ENCODE data around the gene KCND3. TPM values are rescaled to one million over a fixed set of nuclear protein-coding genes. Genes with fewer than 3 reads are reported as not detected.

KCND3 gene
- total and polyA plus RNA-seq, 4 donors: 1.0 to 27.1 (median 6.1) TPM

DNA sequence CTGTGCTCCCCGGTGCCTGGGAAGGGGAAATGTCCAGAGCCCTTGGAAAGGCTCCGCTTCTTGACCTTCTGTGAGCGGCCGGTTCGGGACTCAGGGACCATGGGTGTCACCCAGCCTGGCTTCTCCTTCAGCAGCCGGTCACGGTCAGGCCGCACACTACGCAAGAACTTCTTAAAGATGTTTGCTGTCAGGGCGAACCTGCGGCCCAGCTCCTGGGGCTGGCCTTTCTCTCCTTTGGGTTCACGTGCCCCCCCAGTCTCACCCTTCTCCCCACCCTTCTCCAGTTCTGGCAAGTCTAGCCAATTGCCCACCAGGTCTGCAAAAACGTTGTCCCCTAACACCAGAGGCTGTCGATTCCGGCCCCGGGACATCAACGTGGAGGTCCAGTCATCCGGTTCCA lies 262.4 kb downstream of the KCND3 start:
- no peak for TF ChIP-seq YY1 (IDR thresholded peaks at IDR 0.05)
- TF ChIP-seq FOXA2 (IDR thresholded peaks at IDR 0.05): no peak
- no peak for TF ChIP-seq SP1 (IDR thresholded peaks at IDR 0.05)
- no peak for TF ChIP-seq HNF4A (conservative IDR thresholded peaks at IDR 0.05)
- TF ChIP-seq, protein P1, sequence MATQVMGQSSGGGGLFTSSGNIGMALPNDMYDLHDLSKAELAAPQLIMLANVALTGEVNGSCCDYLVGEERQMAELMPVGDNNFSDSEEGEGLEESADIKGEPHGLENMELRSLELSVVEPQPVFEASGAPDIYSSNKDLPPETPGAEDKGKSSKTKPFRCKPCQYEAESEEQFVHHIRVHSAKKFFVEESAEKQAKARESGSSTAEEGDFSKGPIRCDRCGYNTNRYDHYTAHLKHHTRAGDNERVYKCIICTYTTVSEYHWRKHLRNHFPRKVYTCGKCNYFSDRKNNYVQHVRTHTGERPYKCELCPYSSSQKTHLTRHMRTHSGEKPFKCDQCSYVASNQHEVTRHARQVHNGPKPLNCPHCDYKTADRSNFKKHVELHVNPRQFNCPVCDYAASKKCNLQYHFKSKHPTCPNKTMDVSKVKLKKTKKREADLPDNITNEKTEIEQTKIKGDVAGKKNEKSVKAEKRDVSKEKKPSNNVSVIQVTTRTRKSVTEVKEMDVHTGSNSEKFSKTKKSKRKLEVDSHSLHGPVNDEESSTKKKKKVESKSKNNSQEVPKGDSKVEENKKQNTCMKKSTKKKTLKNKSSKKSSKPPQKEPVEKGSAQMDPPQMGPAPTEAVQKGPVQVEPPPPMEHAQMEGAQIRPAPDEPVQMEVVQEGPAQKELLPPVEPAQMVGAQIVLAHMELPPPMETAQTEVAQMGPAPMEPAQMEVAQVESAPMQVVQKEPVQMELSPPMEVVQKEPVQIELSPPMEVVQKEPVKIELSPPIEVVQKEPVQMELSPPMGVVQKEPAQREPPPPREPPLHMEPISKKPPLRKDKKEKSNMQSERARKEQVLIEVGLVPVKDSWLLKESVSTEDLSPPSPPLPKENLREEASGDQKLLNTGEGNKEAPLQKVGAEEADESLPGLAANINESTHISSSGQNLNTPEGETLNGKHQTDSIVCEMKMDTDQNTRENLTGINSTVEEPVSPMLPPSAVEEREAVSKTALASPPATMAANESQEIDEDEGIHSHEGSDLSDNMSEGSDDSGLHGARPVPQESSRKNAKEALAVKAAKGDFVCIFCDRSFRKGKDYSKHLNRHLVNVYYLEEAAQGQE (IDR thresholded peaks at IDR 0.05): no peak
- TF ChIP-seq, protein P2, sequence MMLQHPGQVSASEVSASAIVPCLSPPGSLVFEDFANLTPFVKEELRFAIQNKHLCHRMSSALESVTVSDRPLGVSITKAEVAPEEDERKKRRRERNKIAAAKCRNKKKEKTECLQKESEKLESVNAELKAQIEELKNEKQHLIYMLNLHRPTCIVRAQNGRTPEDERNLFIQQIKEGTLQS (IDR thresholded peaks at IDR 0.05): no peak
- TF ChIP-seq RXRA (IDR thresholded peaks at IDR 0.05): no peak
- TF ChIP-seq JUND (IDR thresholded peaks at IDR 0.05): no peak
- TF ChIP-seq TAF1 (conservative IDR thresholded peaks at IDR 0.05): no peak
- TF ChIP-seq, protein P3, sequence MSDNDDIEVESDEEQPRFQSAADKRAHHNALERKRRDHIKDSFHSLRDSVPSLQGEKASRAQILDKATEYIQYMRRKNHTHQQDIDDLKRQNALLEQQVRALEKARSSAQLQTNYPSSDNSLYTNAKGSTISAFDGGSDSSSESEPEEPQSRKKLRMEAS (IDR thresholded peaks at IDR 0.05): no peak
- TF ChIP-seq, protein P4, sequence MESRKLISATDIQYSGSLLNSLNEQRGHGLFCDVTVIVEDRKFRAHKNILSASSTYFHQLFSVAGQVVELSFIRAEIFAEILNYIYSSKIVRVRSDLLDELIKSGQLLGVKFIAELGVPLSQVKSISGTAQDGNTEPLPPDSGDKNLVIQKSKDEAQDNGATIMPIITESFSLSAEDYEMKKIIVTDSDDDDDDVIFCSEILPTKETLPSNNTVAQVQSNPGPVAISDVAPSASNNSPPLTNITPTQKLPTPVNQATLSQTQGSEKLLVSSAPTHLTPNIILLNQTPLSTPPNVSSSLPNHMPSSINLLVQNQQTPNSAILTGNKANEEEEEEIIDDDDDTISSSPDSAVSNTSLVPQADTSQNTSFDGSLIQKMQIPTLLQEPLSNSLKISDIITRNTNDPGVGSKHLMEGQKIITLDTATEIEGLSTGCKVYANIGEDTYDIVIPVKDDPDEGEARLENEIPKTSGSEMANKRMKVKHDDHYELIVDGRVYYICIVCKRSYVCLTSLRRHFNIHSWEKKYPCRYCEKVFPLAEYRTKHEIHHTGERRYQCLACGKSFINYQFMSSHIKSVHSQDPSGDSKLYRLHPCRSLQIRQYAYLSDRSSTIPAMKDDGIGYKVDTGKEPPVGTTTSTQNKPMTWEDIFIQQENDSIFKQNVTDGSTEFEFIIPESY (IDR thresholded peaks at IDR 0.05): no peak
- TF ChIP-seq, protein P5, sequence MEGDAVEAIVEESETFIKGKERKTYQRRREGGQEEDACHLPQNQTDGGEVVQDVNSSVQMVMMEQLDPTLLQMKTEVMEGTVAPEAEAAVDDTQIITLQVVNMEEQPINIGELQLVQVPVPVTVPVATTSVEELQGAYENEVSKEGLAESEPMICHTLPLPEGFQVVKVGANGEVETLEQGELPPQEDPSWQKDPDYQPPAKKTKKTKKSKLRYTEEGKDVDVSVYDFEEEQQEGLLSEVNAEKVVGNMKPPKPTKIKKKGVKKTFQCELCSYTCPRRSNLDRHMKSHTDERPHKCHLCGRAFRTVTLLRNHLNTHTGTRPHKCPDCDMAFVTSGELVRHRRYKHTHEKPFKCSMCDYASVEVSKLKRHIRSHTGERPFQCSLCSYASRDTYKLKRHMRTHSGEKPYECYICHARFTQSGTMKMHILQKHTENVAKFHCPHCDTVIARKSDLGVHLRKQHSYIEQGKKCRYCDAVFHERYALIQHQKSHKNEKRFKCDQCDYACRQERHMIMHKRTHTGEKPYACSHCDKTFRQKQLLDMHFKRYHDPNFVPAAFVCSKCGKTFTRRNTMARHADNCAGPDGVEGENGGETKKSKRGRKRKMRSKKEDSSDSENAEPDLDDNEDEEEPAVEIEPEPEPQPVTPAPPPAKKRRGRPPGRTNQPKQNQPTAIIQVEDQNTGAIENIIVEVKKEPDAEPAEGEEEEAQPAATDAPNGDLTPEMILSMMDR (IDR thresholded peaks at IDR 0.05; ENCODE audit: low read depth, low read length, missing input control): no peak
- TF ChIP-seq RAD21 (IDR thresholded peaks at IDR 0.05): no peak
- no peak for TF ChIP-seq HNF4G (IDR thresholded peaks at IDR 0.05)
- no peak for TF ChIP-seq EGR1 (IDR thresholded peaks at IDR 0.05; ENCODE audit: low read depth in 2 of 2)
- no peak for TF ChIP-seq NR2F2 (IDR thresholded peaks at IDR 0.05)
- TF ChIP-seq GABPA (IDR thresholded peaks at IDR 0.05 in 1 of 2, conservative IDR thresholded peaks at IDR 0.05 in 1 of 2): no peak
- TF ChIP-seq FOXA1 (IDR thresholded peaks at IDR 0.05): no peak
- no peaks in the 10 kb centered on the region for H3K9me3 ChIP-seq (ENCODE audit: control insufficient read depth in 4 of 4, low read length in 3 of 4)
- H3K4me3 ChIP-seq (ENCODE audit: low read depth in 1 of 3, low read length in 3 of 3): no peak overlapping the region
- WGBS: 96% methylated on average over 18 of the region's 18 CpGs
- H3K9ac ChIP-seq (ENCODE audit: low read depth in 1 of 2, low read length in 2 of 2): no peak overlapping the region
- no peaks in the 10 kb centered on the region for H3K36me3 ChIP-seq (ENCODE audit: control insufficient read depth in 4 of 4, insufficient read depth in 3 of 4, low read depth in 1 of 4, low read length in 3 of 4)
- no peaks in the 10 kb centered on the region for H3K4me1 ChIP-seq (ENCODE audit: control insufficient read depth in 4 of 4, insufficient read depth in 4 of 4, low read length in 3 of 4)
- DNase-seq (ENCODE audit: low spot score): no peak
- no peak overlapping the region for H3K27ac ChIP-seq (ENCODE audit: low read depth in 1 of 2, low read length in 2 of 2)
- no peaks in the 10 kb centered on the region for H3K27me3 ChIP-seq (ENCODE audit: control insufficient read depth in 4 of 4, insufficient read depth in 4 of 4, low read length in 3 of 4)
